ENCODE results near the gene PPT2. TPM values are rescaled to one million over a fixed set of nuclear protein-coding genes. Genes with fewer than 3 reads are reported as not detected.

Gene PPT2
- total and polyA plus RNA-seq, 2 of the 13 experiments (the other 11 are each of a cell fraction or from before 2014, with no cell fraction given), result 39.2 to 61.8 TPM

DNA sequence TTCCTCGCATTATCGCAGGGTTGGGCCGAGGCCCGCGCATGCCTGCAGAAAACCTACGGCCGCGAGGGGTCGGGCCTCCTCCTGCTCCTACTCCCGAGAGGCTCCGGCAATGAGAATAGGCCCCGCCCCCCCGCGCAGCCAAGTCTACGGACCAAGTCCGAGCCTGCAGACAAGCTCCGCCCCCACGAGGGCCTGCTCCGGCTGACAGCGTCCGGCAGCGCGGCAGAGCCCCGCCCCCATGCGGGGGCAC, 41.6 kb downstream of the PPT2 start (continued):
- TF ChIP-seq MXI1 (IDR thresholded peaks at IDR 0.05; ENCODE audit: borderline replicate concordance, low read depth, low read length), result peak; percentile 97; the same call in 1 of the 3 replicates
- peak; percentile 51 for TF ChIP-seq DR1 (CRISPR knock-in tag; IDR thresholded peaks at IDR 0.05)
- no peak for TF ChIP-seq NFKB2 (CRISPR knock-in tag; IDR thresholded peaks at IDR 0.05; ENCODE audit: borderline replicate concordance)
- TF ChIP-seq, protein P1, sequence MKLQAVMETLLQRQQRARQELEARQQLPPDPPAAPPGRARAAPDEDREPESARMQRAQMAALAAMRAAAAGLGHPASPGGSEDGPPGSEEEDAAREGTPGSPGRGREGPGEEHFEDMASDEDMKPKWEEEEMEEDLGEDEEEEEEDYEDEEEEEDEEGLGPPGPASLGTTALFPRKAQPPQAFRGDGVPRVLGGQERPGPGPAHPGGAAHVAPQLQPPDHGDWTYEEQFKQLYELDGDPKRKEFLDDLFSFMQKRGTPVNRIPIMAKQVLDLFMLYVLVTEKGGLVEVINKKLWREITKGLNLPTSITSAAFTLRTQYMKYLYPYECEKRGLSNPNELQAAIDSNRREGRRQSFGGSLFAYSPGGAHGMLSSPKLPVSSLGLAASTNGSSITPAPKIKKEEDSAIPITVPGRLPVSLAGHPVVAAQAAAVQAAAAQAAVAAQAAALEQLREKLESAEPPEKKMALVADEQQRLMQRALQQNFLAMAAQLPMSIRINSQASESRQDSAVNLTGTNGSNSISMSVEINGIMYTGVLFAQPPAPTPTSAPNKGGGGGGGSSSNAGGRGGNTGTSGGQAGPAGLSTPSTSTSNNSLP (IDR thresholded peaks at IDR 0.05; ENCODE audit: low read depth, low read length), result peak; percentile 17; the same call in 1 of the 2 replicates
- 0 out of 2 replicates have a peak, but pooled peaks have one; percentile 31 for TF ChIP-seq ZFP1 (CRISPR knock-in tag; IDR thresholded peaks at IDR 0.05)
- no peak for TF ChIP-seq ZNF550 (CRISPR knock-in tag; IDR thresholded peaks at IDR 0.05; ENCODE audit: borderline replicate concordance)
- TF ChIP-seq ZNF253 (CRISPR knock-in tag; IDR thresholded peaks at IDR 0.05; ENCODE audit: borderline replicate concordance), result no peak
- TF ChIP-seq NR2F1 (CRISPR knock-in tag; IDR thresholded peaks at IDR 0.05), result no peak
- TF ChIP-seq, protein P2, sequence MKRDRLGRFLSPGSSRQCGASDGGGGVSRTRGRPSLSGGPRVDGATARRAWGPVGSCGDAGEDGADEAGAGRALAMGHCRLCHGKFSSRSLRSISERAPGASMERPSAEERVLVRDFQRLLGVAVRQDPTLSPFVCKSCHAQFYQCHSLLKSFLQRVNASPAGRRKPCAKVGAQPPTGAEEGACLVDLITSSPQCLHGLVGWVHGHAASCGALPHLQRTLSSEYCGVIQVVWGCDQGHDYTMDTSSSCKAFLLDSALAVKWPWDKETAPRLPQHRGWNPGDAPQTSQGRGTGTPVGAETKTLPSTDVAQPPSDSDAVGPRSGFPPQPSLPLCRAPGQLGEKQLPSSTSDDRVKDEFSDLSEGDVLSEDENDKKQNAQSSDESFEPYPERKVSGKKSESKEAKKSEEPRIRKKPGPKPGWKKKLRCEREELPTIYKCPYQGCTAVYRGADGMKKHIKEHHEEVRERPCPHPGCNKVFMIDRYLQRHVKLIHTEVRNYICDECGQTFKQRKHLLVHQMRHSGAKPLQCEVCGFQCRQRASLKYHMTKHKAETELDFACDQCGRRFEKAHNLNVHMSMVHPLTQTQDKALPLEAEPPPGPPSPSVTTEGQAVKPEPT (CRISPR knock-in tag; IDR thresholded peaks at IDR 0.05; ENCODE audit: low read depth), result no peak
- TF ChIP-seq, protein P3, sequence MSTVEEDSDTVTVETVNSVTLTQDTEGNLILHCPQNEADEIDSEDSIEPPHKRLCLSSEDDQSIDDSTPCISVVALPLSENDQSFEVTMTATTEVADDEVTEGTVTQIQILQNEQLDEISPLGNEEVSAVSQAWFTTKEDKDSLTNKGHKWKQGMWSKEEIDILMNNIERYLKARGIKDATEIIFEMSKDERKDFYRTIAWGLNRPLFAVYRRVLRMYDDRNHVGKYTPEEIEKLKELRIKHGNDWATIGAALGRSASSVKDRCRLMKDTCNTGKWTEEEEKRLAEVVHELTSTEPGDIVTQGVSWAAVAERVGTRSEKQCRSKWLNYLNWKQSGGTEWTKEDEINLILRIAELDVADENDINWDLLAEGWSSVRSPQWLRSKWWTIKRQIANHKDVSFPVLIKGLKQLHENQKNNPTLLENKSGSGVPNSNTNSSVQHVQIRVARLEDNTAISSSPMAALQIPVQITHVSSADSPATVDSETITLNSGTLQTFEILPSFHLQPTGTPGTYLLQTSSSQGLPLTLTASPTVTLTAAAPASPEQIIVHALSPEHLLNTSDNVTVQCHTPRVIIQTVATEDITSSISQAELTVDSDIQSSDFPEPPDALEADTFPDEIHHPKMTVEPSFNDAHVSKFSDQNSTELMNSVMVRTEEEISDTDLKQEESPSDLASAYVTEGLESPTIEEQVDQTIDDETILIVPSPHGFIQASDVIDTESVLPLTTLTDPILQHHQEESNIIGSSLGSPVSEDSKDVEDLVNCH (CRISPR knock-in tag; IDR thresholded peaks at IDR 0.05), result no peak; the same call in 1 of the 2 replicates
- TF ChIP-seq, protein P4, sequence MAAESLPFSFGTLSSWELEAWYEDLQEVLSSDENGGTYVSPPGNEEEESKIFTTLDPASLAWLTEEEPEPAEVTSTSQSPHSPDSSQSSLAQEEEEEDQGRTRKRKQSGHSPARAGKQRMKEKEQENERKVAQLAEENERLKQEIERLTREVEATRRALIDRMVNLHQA (CRISPR knock-in tag; IDR thresholded peaks at IDR 0.05), result no peak
- TF ChIP-seq NRL (CRISPR knock-in tag; IDR thresholded peaks at IDR 0.05; ENCODE audit: borderline replicate concordance), result no peak
- TF ChIP-seq, protein P5, sequence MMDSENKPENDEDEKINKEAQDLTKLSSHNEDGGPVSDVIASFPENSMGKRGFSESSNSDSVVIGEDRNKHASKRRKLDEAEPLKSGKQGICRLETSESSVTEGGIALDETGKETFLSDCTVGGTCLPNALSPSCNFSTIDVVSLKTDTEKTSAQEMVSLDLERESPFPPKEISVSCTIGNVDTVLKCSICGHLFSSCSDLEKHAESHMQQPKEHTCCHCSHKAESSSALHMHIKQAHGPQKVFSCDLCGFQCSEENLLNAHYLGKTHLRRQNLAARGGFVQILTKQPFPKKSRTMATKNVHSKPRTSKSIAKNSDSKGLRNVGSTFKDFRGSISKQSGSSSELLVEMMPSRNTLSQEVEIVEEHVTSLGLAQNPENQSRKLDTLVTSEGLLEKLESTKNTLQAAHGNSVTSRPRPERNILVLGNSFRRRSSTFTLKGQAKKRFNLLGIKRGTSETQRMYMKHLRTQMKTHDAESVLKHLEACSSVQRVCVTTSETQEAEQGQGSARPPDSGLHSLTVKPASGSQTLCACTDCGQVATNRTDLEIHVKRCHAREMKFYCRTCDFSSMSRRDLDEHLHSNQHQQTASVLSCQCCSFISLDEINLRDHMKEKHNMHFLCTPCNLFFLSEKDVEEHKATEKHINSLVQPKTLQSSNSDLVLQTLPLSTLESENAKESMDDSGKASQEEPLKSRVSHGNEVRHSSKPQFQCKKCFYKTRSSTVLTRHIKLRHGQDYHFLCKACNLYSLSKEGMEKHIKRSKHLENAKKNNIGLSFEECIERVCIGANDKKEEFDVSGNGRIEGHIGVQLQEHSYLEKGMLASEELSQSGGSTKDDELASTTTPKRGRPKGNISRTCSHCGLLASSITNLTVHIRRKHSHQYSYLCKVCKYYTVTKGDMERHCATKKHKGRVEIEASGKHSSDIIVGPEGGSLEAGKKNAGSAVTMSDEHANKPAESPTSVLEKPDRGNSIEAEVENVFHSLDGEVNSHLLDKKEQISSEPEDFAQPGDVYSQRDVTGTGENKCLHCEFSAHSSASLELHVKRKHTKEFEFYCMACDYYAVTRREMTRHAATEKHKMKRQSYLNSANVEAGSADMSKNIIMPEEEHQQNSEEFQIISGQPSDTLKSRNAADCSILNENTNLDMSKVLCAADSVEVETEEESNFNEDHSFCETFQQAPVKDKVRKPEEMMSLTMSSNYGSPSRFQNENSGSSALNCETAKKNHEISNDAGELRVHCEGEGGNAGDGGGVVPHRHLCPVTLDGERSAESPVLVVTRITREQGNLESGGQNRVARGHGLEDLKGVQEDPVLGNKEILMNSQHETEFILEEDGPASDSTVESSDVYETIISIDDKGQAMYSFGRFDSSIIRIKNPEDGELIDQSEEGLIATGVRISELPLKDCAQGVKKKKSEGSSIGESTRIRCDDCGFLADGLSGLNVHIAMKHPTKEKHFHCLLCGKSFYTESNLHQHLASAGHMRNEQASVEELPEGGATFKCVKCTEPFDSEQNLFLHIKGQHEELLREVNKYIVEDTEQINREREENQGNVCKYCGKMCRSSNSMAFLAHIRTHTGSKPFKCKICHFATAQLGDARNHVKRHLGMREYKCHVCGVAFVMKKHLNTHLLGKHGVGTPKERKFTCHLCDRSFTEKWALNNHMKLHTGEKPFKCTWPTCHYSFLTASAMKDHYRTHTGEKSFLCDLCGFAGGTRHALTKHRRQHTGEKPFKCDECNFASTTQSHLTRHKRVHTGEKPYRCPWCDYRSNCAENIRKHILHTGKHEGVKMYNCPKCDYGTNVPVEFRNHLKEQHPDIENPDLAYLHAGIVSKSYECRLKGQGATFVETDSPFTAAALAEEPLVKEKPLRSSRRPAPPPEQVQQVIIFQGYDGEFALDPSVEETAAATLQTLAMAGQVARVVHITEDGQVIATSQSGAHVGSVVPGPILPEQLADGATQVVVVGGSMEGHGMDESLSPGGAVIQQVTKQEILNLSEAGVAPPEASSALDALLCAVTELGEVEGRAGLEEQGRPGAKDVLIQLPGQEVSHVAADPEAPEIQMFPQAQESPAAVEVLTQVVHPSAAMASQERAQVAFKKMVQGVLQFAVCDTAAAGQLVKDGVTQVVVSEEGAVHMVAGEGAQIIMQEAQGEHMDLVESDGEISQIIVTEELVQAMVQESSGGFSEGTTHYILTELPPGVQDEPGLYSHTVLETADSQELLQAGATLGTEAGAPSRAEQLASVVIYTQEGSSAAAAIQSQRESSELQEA (CRISPR knock-in tag; IDR thresholded peaks at IDR 0.05; ENCODE audit: not compliant biosample characterization), result no peak
- no peak; the same call in 1 of the 2 replicates for TF ChIP-seq SMYD3 (CRISPR knock-in tag; IDR thresholded peaks at IDR 0.05)
- TF ChIP-seq ZNF256 (CRISPR knock-in tag; conservative IDR thresholded peaks at IDR 0.05), result no peak
- peak; percentile 54; the same call in 1 of the 2 replicates for TF ChIP-seq ZNF510 (CRISPR knock-in tag; IDR thresholded peaks at IDR 0.05; ENCODE audit: low read depth)
